Heart left ventricle (tissue), 16 donors: ENCODE measurements around the gene ZNF260. TPM values are rescaled to one million over a fixed set of nuclear protein-coding genes. Genes with fewer than 3 reads are reported as not detected.

Source experiments
- ATAC-seq, 4 donors: fragments of 200-7000 bp; cut with Tn5 transposase; one replicate each; pipeline ENCODE4 v1.9.1; 2020 to 2022; ENCODE audit warnings: moderate library complexity in 4 of 4, mild to moderate bottlenecking in 3 of 4, moderate number of reproducible peaks in 1 of 4
- DNase-seq, 5 donors: peaks; one replicate each; pipeline ENCODE4 v3.0.0-alpha.2; 2020
- H3K27ac ChIP-seq, 12 donors: fragments of 200-600 bp; sonication (generic) in 4 of 12; one replicate each; pipeline versions ENCODE4 v1.5.0 to v1.8.0; 2016 to 2022; ENCODE audit warnings: mild to moderate bottlenecking in 2 of 12
- H3K27me3 ChIP-seq, 9 donors: fragments of 200-600 bp; sonication (generic) in 2 of 9; one replicate each; pipeline versions ENCODE4 v1.5.1 to v1.8.0; 2016 to 2022; ENCODE audit warnings: mild to moderate bottlenecking in 3 of 9
- H3K36me3 ChIP-seq, 9 donors: fragments of 200-600 bp; sonication (generic) in 2 of 9; one replicate each; pipeline versions ENCODE4 v1.5.0 to v1.8.0; 2018 to 2022; ENCODE audit warnings: mild to moderate bottlenecking in 2 of 9
- H3K4me1 ChIP-seq, 12 donors: fragments of 200-600 bp; sonication (generic) in 4 of 12; one replicate each; pipeline versions ENCODE4 v1.5.0 to v1.8.0; 2016 to 2022; ENCODE audit warnings: mild to moderate bottlenecking in 3 of 12
- H3K4me3 ChIP-seq, 12 donors: fragments of 200-600 bp; sonication (generic) in 4 of 12; one replicate each; pipeline versions ENCODE4 v1.5.0 to v1.8.0; 2017 to 2022; ENCODE audit warnings: mild to moderate bottlenecking in 9 of 12, moderate library complexity in 4 of 12
- H3K9me3 ChIP-seq, 12 donors: fragments of 200-600 bp; sonication (generic) in 4 of 12; one replicate each; pipeline versions ENCODE4 v1.5.0 to v1.8.0; 2016 to 2022; ENCODE audit warnings: mild to moderate bottlenecking in 1 of 12
- CTCF ChIP-seq, 12 donors: fragments of 200-600 bp; sonication (generic) in 4 of 12; IDR thresholded peaks; one replicate each; pipeline versions ENCODE4 v1.5.0 to v1.8.0; 2018 to 2022; ENCODE audit warnings: antibody characterized with exemption in 12 of 12, mild to moderate bottlenecking in 5 of 12
- POLR2A ChIP-seq, 2 donors: fragments of 450-650 bp; IDR thresholded peaks; one replicate each; pipeline ENCODE4 v1.6.1; 2017; ENCODE audit warnings: antibody characterized with exemption in 2 of 2, mild to moderate bottlenecking in 2 of 2, moderate library complexity in 2 of 2
- WGBS, 4 donors: extraction: QIAGEN DNeasy Blood & Tissue Kit in 2 of 4; methylation state at CpG; one replicate each; pipeline versions ENCODE4 v1.1.5 to v1.1.7; 2013 to 2018; 5-methylcytosine and 5-hydroxymethylcytosine counted together
- intact Hi-C, 10 donors: fragments of 100-400 bp; cut with DNase I; formaldehyde crosslinking; loops; one replicate each; pipeline versions ENCODE4 v1.11.1 to v1.14.2; 2022
- polyA plus RNA-seq, 2 donors: library from polyadenylated mRNA; stranded (reverse); fragments of 200-250 nt; gene quantifications; one replicate each; pipeline ENCODE4 v1.2.3, GENCODE V29; 2013
- total RNA-seq, 9 donors: library from RNA; depleted of rRNA in 2 of 9; stranded (reverse); fragments of >200 nt in 2 of 9; fragmentation: NEBNext Ultra II Directional in 3 of 9; extraction: Animal tissue kit (Norgen Biotek cat#: 25700) in 3 of 9; gene quantifications; one replicate each; pipeline versions ENCODE4 v1.1.0 to v1.2.4, GENCODE V29; 2016 to 2023
- donor health status: ischemic (EF 13 %, LVEDD 7.1; RV severe dilation, severe dysfunction).
- donor health status: healthy with polysubstance abuse.
- donor health status: DM: no; HTN: yes; CAD: no.
- donor health status: DM: no; HTN: no; CAD: no.
- donor health status: ischemic (EF 25% LVEDD 6.9; RV normal size, moderate dysfunction).
- donor health status: ischemic (EF 25% LVEDD 5.7; RV mildly dilated, moderate dysfunction).
- donor health status: healthy.
- donor health status: DM: yes; HTN: yes; CAD: no.
- donor health status: ischemic (EF 35%, LVEDD 5.7; RV mildly dilated, moderate dysfunction).
- donor health status: nonischemic (EF 11% LVEDD 7.7; RV severe dilation, severe dysfunction).
- donor health status: DM: yes; HTN: yes; CAD: no.
- donor health status: PGD.
- donor health status: ischemic (EF 29% LVEDD 5.4; RV normal size, mild dysfunction).
- donor health status: nonischemic (EF 23%, LVEDD 6.1; RV moderate dilation, normal function).

The ZNF260 gene
- total and polyA plus RNA-seq, 11 donors = 3.4 to 13.7 (median 7.4) TPM

GRCh38 chr19:36488118-36488845 lies 39.8 kb downstream of the ZNF260 start:
- 55 to 59% (median 57%) methylated on average over 9 of the region's 9 CpGs for WGBS, 4 donors
- Histone ChIP-seq H3K9me3 (peaks cover 0 to 9% (median 0%) of the 10 kb centered on the region in 12 donors), H3K36me3 (no peaks in the 10 kb centered on the region), H3K4me1 (peaks cover 0 to 21% (median 10%) of the 10 kb centered on the region in 12 donors), H3K27ac (peak overlapping the region in 11 of 12 donors; percentile 92 to 99 (median 97)), H3K27me3 (no peaks in the 10 kb centered on the region), H3K4me3 (peak overlapping the region in 11 of 12 donors; percentile 62 to 94 (median 83))
- TF ChIP-seq POLR2A (IDR thresholded peaks at IDR 0.05) (no peak), CTCF (IDR thresholded peaks at IDR 0.05) (no peak)
- no peak for DNase-seq
- intact Hi-C loops = loop anchor here in 7 of 10 donors (2.0 to 10.0 kb wide), 7 partner anchors 63 to 273 kb away; partner anchors contain the start of genes ZFP82 (in 4 of the 7), ZFP14 (in 3 of the 7), ZNF146 (in 2 of the 7) and ZNF565 (in 2 of the 7)
- ATAC-seq = no peak

- no peak for DNase-seq
- H3K36me3 ChIP-seq = no peaks in the 10 kb centered on the region
- H3K4me3 ChIP-seq = no peak overlapping the region
- WGBS, 4 donors = 91 to 98% (median 93%) methylated on average over 6 of the region's 6 CpGs
- peaks cover 0 to 16% (median 8%) of the 10 kb centered on the region in 12 donors for H3K4me1 ChIP-seq
- intact Hi-C loops = loop anchor here in 4 of 10 donors (10.0 kb wide), 3 partner anchors 59 to 269 kb away; partner anchors contain the start of genes ZNF146 (in 2 of the 4), ZNF565 (in 2 of the 4) and ZFP14 (in 1 of the 4)
- no peak overlapping the region for H3K27ac ChIP-seq
- H3K9me3 ChIP-seq = peaks cover 0 to 9% (median 0%) of the 10 kb centered on the region in 12 donors
- no peak for ATAC-seq
- H3K27me3 ChIP-seq = no peaks in the 10 kb centered on the region
- TF ChIP-seq POLR2A (IDR thresholded peaks at IDR 0.05) = no peak
- TF ChIP-seq CTCF (IDR thresholded peaks at IDR 0.05) = no peak
Observed at GRCh38 chr19:36483653-36484052, 44.4 kb downstream of the ZNF260 start.

GRCh38 chr19:36482876-36483275 lies 45.2 kb downstream of the ZNF260 start:
- intact Hi-C loops = loop anchor here in 4 of 10 donors (10.0 kb wide), 3 partner anchors 58 to 268 kb away; partner anchors contain the start of genes ZNF146 (in 2 of the 4), ZNF565 (in 2 of the 4) and ZFP14 (in 1 of the 4)
- no peak overlapping the region for H3K4me3 ChIP-seq
- H3K36me3 ChIP-seq = no peaks in the 10 kb centered on the region
- no peak overlapping the region for H3K27ac ChIP-seq
- no peaks in the 10 kb centered on the region for H3K27me3 ChIP-seq
- H3K9me3 ChIP-seq = peaks cover 0 to 13% (median 0%) of the 10 kb centered on the region in 12 donors
- TF ChIP-seq CTCF (IDR thresholded peaks at IDR 0.05) (no peak), POLR2A (IDR thresholded peaks at IDR 0.05) (no peak)
- DNase-seq = no peak
- WGBS, 4 donors = 89 to 93% (median 92%) methylated on average over 2 of the region's 2 CpGs
- peaks cover 0 to 8% (median under 1%) of the 10 kb centered on the region in 12 donors for H3K4me1 ChIP-seq
- ATAC-seq = no peak

Other genes starting within 250 kb of the ZNF260 start
- 1 to 10 TPM; 1.3 to 5.1 (median 2.2) TPM for gene ZFP14, start 149.1 kb downstream of the ZNF260 start, total RNA-seq
- gene ZFP14, start 149.1 kb downstream of the ZNF260 start, polyA plus RNA-seq = 1 to 10 TPM in 1 of 2 donors, under 1 TPM in 1; 0.79 to 1.8 TPM
- gene ZFP82, start 109.6 kb downstream of the ZNF260 start, total RNA-seq = 1 to 10 TPM; 3.4 to 5.3 (median 4.0) TPM
- gene ZFP82, start 109.6 kb downstream of the ZNF260 start, polyA plus RNA-seq = 1 to 10 TPM; 2.2 to 3.0 TPM
- gene ZNF566, start 38.7 kb downstream of the ZNF260 start, total RNA-seq = 10 to 100 TPM in 4 of 9 donors, 1 to 10 TPM in 5; 6.6 to 14.0 (median 8.4) TPM
- 1 to 10 TPM; 3.7 to 7.4 TPM for gene ZNF566, start 38.7 kb downstream of the ZNF260 start, polyA plus RNA-seq
- 10 to 100 TPM; 10.0 to 17.8 (median 13.5) TPM for gene ZNF529, start 45.0 kb upstream of the ZNF260 start, total RNA-seq
- gene ZNF529, start 45.0 kb upstream of the ZNF260 start, polyA plus RNA-seq = 1 to 10 TPM; 7.2 to 7.8 TPM
- gene ZNF382, start 77.0 kb upstream of the ZNF260 start, total RNA-seq = 10 to 100 TPM; 12.0 to 21.2 (median 15.7) TPM
- gene ZNF382, start 77.0 kb upstream of the ZNF260 start, polyA plus RNA-seq = 1 to 10 TPM; 4.3 to 5.4 TPM
- 1 to 10 TPM; 4.1 to 8.8 (median 6.2) TPM for gene ZNF461, start 138.6 kb upstream of the ZNF260 start, total RNA-seq
- gene ZNF461, start 138.6 kb upstream of the ZNF260 start, polyA plus RNA-seq = 1 to 10 TPM; 3.2 to 4.2 TPM
- gene ZNF567, start 159.3 kb upstream of the ZNF260 start, total RNA-seq = 1 to 10 TPM; 2.9 to 5.8 (median 3.9) TPM
- 1 to 10 TPM; 2.1 to 2.6 TPM for gene ZNF567, start 159.3 kb upstream of the ZNF260 start, polyA plus RNA-seq
- 1 to 10 TPM; 2.3 to 7.3 (median 4.0) TPM for gene ZNF850, start 244.5 kb upstream of the ZNF260 start, total RNA-seq
- gene ZNF850, start 244.5 kb upstream of the ZNF260 start, polyA plus RNA-seq = 1 to 10 TPM in 1 of 2 donors, under 1 TPM in 1; 0.84 to 2.7 TPM